ENCODE data around the gene ABCA2. TPM values are rescaled to one million over a fixed set of nuclear protein-coding genes. Genes with fewer than 3 reads are reported as not detected.

The ABCA2 gene
- total RNA-seq, 1 experiment from 2014 or later = 21.7 TPM

DNA sequence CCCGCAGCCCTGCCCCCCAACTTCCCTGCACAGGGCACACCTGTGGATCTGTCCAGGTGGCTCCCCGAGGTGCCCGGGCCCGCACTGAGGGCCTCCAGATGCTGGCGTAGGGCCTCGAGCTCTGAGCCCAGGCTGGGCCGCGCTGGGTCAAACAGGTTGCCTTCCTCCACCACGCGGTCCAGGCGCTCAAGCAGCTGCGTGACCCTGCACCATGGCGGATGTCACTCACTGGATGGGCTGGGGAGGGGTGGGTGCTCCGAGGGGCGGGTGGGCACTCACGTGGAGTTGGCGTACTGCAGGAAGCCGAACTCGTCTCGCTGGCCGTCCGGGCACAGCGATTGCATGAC is 5.4 kb downstream of the ABCA2 start:
- no peaks in the 10 kb centered on the region for H3K36me3 Mint-ChIP-seq (ENCODE audit: insufficient read depth, unreplicated experiment)

DNA sequence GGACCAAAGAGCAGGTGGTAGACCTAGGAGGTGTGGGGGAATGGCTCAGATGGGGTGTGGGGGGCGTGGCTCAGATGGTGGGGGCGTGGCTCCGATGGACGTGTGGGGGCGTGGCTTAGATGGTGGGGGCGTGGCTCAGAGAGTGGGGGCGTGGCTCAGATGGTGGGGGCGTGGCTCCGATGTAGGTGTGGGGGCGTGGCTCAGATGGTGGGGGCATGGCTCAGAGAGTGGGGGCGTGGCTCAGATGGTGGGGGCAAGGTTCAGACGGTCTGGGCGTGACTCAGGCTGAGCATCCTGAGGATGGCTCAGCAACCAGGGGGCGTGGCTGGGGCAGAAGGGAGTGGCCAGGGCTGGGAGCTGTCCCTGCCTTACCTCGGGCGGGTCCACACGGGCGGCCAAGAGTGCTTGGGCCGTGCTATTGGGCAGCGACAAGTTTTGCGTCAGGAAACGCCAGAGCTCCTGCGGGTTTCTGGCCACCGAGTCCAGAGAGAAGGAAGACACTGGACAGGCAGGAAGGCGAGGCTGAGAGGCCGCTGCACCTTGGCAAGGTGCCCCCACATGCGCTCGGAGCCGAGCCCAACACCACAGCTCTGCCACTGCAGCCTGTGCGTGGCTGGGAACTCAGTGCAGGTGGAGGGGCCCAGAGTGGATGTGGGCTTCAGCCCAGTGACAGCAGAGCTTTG is 5.9 kb downstream of the ABCA2 start:
- Mint-ChIP-seq H3K9me3 (ENCODE audit: unreplicated experiment) (no peaks in the 10 kb centered on the region), H3K27me3 (ENCODE audit: insufficient read depth, unreplicated experiment) (no peaks in the 10 kb centered on the region), H3K36me3 (ENCODE audit: insufficient read depth, unreplicated experiment) (peaks cover 2% of the 10 kb centered on the region), H3K4me3 (ENCODE audit: unreplicated experiment) (no peak overlapping the region), H3K4me1 (ENCODE audit: insufficient read depth, unreplicated experiment) (no peaks in the 10 kb centered on the region), H3K27ac (ENCODE audit: low read depth, unreplicated experiment) (no peak overlapping the region)
- TF ChIP-seq, protein P1, sequence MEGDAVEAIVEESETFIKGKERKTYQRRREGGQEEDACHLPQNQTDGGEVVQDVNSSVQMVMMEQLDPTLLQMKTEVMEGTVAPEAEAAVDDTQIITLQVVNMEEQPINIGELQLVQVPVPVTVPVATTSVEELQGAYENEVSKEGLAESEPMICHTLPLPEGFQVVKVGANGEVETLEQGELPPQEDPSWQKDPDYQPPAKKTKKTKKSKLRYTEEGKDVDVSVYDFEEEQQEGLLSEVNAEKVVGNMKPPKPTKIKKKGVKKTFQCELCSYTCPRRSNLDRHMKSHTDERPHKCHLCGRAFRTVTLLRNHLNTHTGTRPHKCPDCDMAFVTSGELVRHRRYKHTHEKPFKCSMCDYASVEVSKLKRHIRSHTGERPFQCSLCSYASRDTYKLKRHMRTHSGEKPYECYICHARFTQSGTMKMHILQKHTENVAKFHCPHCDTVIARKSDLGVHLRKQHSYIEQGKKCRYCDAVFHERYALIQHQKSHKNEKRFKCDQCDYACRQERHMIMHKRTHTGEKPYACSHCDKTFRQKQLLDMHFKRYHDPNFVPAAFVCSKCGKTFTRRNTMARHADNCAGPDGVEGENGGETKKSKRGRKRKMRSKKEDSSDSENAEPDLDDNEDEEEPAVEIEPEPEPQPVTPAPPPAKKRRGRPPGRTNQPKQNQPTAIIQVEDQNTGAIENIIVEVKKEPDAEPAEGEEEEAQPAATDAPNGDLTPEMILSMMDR (IDR thresholded peaks at IDR 0.05; ENCODE audit: unreplicated experiment) = no peak
- intact Hi-C loops (cut with micrococcal nuclease) = no loop called here
- ChIA-PET CTCF (interaction anchor here (0.6 to 1.4 kb wide), 3 partner anchors 13 to 239 kb away, joined by 3 read pairs; partner anchors contain the start of gene NPDC1), POLR2A (no interaction called here)
- DNase-seq (ENCODE audit: unreplicated experiment) = peak; percentile 93
- BruUV-seq (replicated peaks) = no TSS peak

More for the DNA sequence above, 5.4 kb downstream of the ABCA2 start:
- no peaks in the 10 kb centered on the region for H3K9me3 Mint-ChIP-seq (ENCODE audit: unreplicated experiment)
- TF ChIP-seq, protein P1 (IDR thresholded peaks at IDR 0.05; ENCODE audit: unreplicated experiment) = no peak
- CTCF ChIA-PET = interaction anchor here (0.6 kb wide), 1 partner anchor 239 kb away, joined by 3 read pairs; no protein-coding TSS in a partner anchor
- no peaks in the 10 kb centered on the region for H3K4me1 Mint-ChIP-seq (ENCODE audit: insufficient read depth, unreplicated experiment)
- POLR2A ChIA-PET = no interaction called here
- no peak for DNase-seq (ENCODE audit: unreplicated experiment)
- BruUV-seq (replicated peaks) = no TSS peak
- no peak overlapping the region for H3K27ac Mint-ChIP-seq (ENCODE audit: low read depth, unreplicated experiment)
- intact Hi-C loops (cut with micrococcal nuclease) = no loop called here
- no peaks in the 10 kb centered on the region for H3K27me3 Mint-ChIP-seq (ENCODE audit: insufficient read depth, unreplicated experiment)
- H3K4me3 Mint-ChIP-seq (ENCODE audit: unreplicated experiment) = no peak overlapping the region

DNA sequence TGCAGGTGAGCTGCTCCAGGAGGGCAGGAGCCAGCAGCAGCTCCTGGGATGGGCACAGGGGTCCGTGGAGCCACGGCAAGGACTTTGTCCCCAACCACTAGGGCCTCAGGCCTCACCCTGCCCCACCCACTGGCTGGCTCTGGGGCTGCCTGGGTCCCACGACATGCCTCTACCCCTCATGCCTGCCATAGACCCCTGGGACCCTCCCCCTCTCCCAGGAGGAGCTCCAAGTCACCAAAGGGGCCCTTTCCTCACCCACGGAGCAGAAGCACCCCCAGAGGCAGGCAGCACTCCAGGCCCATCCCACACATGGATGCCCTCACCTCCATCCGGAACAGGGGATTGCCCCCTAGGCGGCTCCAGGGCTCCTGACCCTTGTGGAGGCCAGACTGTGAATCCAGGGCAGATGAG is 6.5 kb downstream of the ABCA2 start:
- POLR2A ChIA-PET = no interaction called here
- no peak overlapping the region for H3K4me3 Mint-ChIP-seq (ENCODE audit: unreplicated experiment)
- TF ChIP-seq, protein P1 (IDR thresholded peaks at IDR 0.05; ENCODE audit: unreplicated experiment) = no peak
- H3K36me3 Mint-ChIP-seq (ENCODE audit: insufficient read depth, unreplicated experiment) = peaks cover 8% of the 10 kb centered on the region
- intact Hi-C loops (cut with micrococcal nuclease) = no loop called here
- H3K9me3 Mint-ChIP-seq (ENCODE audit: unreplicated experiment) = no peaks in the 10 kb centered on the region
- H3K27ac Mint-ChIP-seq (ENCODE audit: low read depth, unreplicated experiment) = no peak overlapping the region
- no peak for DNase-seq (ENCODE audit: unreplicated experiment)
- H3K27me3 Mint-ChIP-seq (ENCODE audit: insufficient read depth, unreplicated experiment) = no peaks in the 10 kb centered on the region
- H3K4me1 Mint-ChIP-seq (ENCODE audit: insufficient read depth, unreplicated experiment) = no peaks in the 10 kb centered on the region
- CTCF ChIA-PET = interaction anchor here (1.0 to 1.4 kb wide), 3 partner anchors 8 to 25 kb away, joined by 3 read pairs; partner anchors contain the start of gene NPDC1
- BruUV-seq (replicated peaks) = no TSS peak

DNA sequence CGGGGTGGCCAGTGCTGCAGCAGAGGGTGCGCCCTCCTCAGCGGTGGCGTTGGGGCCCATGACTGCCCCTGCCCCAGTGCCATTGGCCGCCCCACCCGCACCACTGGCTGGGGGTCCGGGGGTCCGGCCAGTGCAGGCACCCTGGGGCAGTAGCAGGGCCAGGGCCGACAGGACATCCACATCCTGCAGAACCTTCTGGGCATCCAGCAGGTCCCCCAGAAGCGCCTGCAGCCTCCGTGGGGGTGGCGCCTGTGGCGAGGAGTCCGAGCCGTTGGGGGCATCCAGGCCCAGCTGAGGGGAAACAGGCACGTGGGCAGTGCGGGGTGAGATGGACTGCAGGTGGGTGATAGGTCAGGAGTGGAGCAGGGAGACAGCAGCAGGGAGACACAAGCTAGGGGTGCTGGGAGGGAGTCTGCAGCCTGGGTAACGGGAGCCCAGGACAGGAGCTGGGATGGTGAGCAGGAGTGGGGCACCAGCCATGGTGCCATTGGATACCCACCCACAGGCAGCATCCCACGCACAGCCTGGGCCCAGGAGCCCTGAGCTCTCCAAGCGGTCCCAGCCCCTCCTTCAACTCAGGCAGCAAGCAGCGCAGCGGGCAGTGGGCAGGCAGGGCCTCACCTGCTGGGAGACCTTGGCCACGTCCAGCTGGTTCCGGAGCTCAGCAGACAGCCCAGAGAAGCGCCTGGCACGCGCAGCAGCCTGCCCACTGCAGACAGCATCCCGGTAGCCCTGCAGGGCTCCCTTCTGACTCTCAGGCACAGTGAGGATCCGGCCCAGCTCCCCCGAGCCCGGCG is 7.1 kb downstream of the ABCA2 start:
- Mint-ChIP-seq H3K27ac (ENCODE audit: low read depth, unreplicated experiment) (no peak overlapping the region), H3K4me1 (ENCODE audit: insufficient read depth, unreplicated experiment) (no peaks in the 10 kb centered on the region), H3K4me3 (ENCODE audit: unreplicated experiment) (no peak overlapping the region), H3K27me3 (ENCODE audit: insufficient read depth, unreplicated experiment) (no peaks in the 10 kb centered on the region), H3K36me3 (ENCODE audit: insufficient read depth, unreplicated experiment) (peaks cover 9% of the 10 kb centered on the region), H3K9me3 (ENCODE audit: unreplicated experiment) (no peaks in the 10 kb centered on the region)
- intact Hi-C loops (cut with micrococcal nuclease) = no loop called here
- DNase-seq (ENCODE audit: unreplicated experiment) = no peak
- TF ChIP-seq, protein P1 (IDR thresholded peaks at IDR 0.05; ENCODE audit: unreplicated experiment) = no peak
- no TSS peak for BruUV-seq (replicated peaks)
- ChIA-PET POLR2A (interaction anchor here (0.6 kb wide), 1 partner anchor 117 kb away, joined by 4 read pairs; no protein-coding TSS in a partner anchor), CTCF (interaction anchor here (0.6 to 1.4 kb wide), 6 partner anchors 9 to 26 kb away, joined by 3 to 4 read pairs (median 3); partner anchors contain the start of gene NPDC1)

All from MCF 10A (cell line).